Upper lobe of left lung (tissue), 4 donors: Measurements from ENCODE around the gene PXN.

Source experiments
- CTCF ChIP-seq, 6 experiments: fragments of 450-650 bp in 4 of 6; fragments of 200-600 bp in 2 of 6; sonication (generic) in 2 of 6; IDR thresholded peaks; one replicate each; pipeline ENCODE4 v1.5.1; 2016 to 2019; ENCODE audit warnings: antibody characterized with exemption in 6 of 6
- EP300 ChIP-seq, 4 donors: sonication (generic); formaldehyde crosslinking; IDR thresholded peaks; one replicate each; pipeline ENCODE4 v1.5.1; 2017; ENCODE audit warnings: antibody characterized with exemption in 4 of 4, control low read depth in 2 of 4
- POLR2A ChIP-seq, 4 donors: fragments of 450-650 bp; IDR thresholded peaks; one replicate each; pipeline ENCODE4 v1.5.1; 2016 to 2017; ENCODE audit warnings: antibody characterized with exemption in 4 of 4, mild to moderate bottlenecking in 2 of 4

- TF ChIP-seq POLR2A (IDR thresholded peaks at IDR 0.05) (peak in 1 of 4 donors; percentile 31), CTCF (IDR thresholded peaks at IDR 0.05) (no peak), EP300 (IDR thresholded peaks at IDR 0.05) (no peak)
Observed at GRCh38 chr12:120252071-120252906, 13.2 kb downstream of the PXN start.
